Measurements from ENCODE around the gene GIT2. TPM values are rescaled to one million over a fixed set of nuclear protein-coding genes. Genes with fewer than 3 reads are reported as not detected.

GIT2 gene
- total and polyA plus RNA-seq, 10 of the 15 experiments (the other 5 are each of a cell fraction or from before 2014, with no cell fraction given) = 9.1 to 49.9 (median 43.9) TPM

- TF ChIP-seq JUNB (IDR thresholded peaks at IDR 0.05) (no peak), GATAD2B (conservative IDR thresholded peaks at IDR 0.05; ENCODE audit: low read depth) (peak; percentile 94), CHD1 (IDR thresholded peaks at IDR 0.05; ENCODE audit: low read depth, low read length) (peak; percentile 70; the same call in 1 of the 2 replicates), NKRF (conservative IDR thresholded peaks at IDR 0.05) (peak; percentile 79), RUNX3 (IDR thresholded peaks at IDR 0.05; ENCODE audit: low read length) (peak; percentile 51), NFYA (IDR thresholded peaks at IDR 0.05; ENCODE audit: borderline replicate concordance, low read depth, low read length) (no peak), MEF2A (IDR thresholded peaks at IDR 0.05; ENCODE audit: insufficient read depth, low read depth, low read length) (no peak), SIX5 (IDR thresholded peaks at IDR 0.05; ENCODE audit: low read depth, low read length, severe bottlenecking) (peak; percentile 70), JUND (IDR thresholded peaks at IDR 0.05; ENCODE audit: low read depth, low read length) (no peak), PAX8 (IDR thresholded peaks at IDR 0.05) (no peak), MYB (IDR thresholded peaks at IDR 0.05; ENCODE audit: borderline replicate concordance, low read depth, low read length) (no peak), SPI1 (IDR thresholded peaks at IDR 0.05; ENCODE audit: borderline replicate concordance, insufficient read depth, low read depth, low read length) (peak; percentile 58; the same call in 1 of the 2 replicates), EZH2 (IDR thresholded peaks at IDR 0.05; ENCODE audit: borderline replicate concordance, control insufficient read depth, low read depth, low read length) (no peak), POU2F2 (IDR thresholded peaks at IDR 0.05; ENCODE audit: borderline replicate concordance, low read depth, low read length) (peak; percentile 68; the same call in 1 of the 3 replicates)
Observed at GRCh38 chr12:109995686-109996482, at the start of gene GIT2 (continued).
